HG02885 (cell line): ENCODE data around the gene CD7.

Source experiments
- ATAC-seq: cut with Tn5 transposase; IDR thresholded peaks from one replicate; pipeline ENCODE4 v1.9.1; 2021; ENCODE audit warnings: mild to moderate bottlenecking; ENCODE audit not compliant: unreplicated experiment, poor library complexity

The CD7 gene

DNA sequence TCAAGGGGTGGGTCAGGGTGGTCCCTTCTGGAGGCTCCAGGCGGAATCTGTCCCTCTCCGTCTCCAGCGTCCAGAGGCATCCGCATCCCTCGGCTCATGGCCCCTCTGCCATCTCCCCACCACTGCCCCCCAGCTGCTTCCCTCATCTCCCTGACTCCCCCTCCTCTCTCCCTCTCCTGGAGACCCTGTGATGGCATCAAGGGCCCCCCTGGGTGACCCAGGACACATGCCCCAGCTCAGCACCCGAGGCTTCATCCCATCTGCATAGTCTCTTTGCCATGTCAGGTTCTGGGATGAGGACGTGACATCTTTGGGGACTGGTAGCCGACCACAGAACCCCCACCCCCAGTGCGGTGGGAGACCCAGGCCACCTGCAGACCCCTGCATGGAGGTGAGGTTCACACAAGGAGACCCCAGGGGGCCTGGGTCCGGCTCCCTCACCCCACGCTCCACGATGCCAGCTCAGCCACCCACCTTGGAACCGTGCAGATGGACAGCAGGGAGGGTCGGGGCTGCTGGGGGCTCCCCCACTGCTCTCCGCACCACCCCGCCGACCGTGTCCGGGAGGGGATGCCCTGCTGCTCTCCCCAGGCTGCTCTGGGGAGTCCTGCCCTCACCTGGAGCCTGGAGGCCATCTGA lies 12.4 kb upstream of the CD7 start:
- ATAC-seq = no peak

DNA sequence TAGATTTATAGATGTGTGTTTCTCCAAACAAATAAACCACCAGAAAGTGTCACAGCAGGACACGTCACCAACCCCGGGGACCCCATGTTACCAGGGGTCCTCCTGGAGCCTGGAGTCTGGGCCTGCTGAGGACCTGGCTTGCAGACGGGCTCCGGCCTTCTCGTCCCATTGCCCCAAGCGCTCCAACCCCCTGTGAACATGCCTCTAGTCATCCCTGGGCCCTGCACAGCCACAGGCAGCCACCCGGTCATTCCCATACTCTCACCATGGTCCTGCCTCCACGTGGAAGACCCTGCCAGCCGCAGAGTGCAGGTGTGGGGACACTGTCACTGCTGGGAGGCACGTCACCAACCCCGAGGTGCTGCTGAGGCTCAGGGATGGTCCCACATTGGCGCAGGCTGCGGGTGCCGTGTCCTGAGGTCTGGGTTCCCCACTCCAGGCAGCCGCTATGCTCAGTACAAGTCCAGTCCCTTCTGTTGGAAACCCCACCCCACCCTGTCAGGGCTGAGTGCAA lies 11.6 kb upstream of the CD7 start:
- no peak for ATAC-seq

DNA sequence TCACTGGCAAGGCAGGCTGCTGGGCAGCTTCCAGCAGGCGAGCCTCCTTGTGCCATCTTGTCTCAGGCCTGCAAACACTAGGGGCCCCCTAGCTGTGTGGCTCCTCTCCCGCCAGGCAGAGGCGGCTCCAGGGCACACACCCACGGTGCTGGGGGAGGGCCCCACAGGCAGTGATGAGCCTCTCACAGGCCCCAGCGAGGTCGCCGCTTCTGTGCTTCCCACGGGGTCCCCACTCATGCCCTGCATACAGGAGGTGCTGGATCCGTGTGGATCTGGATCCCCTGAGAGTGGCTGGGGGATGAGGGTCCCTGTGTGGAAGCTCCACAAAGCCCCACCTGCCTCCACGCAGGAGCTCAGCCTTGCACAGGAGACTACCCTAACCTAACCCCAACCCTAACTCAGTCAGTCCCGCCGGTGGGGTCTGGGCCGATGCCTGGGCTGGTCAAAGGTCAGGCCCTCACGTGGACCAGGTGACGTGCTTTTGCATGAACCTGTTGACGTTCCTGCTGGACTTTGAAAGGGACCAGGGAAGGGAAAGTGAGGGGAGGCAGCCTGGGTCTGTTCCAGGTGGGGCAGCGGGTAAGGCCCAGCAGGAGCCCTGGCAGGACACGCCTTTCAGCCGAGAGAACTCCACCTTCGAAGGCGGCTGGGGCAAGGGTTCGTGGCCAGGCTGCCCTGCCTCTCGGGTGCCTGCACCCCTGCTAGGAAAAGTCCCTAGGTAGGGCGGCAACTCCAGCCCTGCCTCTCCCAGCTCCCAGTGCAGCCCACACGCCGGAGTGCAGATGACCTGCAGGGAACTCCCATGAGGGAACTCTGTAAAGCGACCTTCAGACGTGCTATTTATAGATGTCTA lies 11.0 kb upstream of the CD7 start:
- ATAC-seq = no peak

DNA sequence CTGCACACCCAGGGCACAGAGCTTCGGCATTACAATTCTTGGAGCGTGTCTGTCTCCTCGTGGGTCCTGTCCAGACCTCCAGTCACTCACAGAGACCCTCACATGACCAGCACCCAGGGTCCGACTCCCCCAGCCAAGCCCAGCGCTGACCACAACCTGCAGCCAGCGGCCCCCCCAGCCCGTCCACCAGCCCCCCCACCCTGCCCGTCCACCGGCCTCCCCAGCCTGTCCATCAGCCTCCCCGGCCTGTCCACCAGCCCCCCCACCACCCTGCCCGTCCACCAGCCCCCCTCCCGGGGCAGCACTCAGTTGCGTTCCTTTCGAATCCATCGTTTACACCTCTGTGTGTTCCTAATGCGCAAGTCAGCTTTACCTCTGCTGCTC lies 10.3 kb upstream of the CD7 start:
- no peak for ATAC-seq

DNA sequence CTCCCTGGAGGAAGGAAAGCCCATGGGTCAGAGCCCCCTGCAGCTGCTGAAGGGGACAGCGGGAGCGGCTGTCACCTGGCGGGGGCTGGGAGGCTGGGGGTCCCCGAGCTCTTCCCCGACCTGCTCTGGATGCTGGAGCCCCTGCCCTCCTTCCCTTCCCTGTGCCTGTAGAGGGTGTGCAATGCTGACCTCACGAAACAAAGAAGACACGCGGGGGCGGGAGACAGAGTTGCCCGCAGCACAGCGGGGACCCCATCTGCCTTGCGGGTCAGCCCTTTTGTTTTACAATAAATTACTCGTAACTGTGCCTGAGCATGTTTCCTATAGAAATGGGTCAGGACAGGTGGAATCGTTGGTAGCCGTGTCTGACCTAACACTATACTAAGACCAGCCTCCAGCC lies 9.9 kb upstream of the CD7 start:
- no peak for ATAC-seq

DNA sequence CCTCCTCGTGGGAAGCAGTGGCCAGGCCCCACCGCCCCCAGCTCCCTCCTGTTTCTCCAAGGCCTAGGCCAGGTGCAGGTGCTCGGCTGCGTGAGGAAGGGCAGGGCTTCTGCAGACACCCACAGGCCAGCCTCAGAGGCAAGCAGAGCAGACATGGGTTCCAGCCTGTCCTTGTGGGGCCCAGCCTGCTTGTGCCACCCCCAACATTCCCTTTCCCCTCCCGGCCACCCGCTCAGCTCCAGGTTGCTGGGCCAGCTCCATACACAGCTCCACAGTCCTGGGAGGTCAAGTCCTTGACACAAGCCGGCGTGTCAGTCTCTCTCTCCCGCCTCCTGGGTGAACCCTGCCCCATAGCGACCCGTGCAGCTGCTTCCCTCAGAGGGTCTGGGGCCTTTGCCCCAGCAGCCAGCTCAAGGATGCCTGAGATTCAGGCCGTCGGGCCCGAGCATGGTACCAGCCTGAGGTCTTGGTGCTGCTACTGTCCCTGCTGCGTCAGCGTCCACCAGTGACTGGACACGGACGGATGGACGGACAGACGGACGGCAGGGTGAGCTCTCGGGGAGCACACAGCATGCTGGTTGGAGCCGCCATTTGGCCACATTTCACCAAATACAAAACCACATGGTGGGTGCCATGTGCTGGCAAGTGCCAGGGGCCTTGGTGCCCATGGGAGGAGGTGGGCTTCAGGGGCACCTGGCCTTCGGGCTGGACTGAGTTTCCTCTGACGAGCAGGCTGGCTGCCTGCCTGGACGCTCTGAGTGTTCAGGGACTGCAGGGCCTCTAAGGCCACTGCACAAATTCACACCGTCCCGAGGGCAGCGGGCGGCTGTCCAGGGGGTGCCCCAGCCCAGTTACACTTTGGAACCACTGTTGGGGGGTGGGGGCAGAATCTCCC lies 8.1 kb upstream of the CD7 start:
- ATAC-seq = no peak

DNA sequence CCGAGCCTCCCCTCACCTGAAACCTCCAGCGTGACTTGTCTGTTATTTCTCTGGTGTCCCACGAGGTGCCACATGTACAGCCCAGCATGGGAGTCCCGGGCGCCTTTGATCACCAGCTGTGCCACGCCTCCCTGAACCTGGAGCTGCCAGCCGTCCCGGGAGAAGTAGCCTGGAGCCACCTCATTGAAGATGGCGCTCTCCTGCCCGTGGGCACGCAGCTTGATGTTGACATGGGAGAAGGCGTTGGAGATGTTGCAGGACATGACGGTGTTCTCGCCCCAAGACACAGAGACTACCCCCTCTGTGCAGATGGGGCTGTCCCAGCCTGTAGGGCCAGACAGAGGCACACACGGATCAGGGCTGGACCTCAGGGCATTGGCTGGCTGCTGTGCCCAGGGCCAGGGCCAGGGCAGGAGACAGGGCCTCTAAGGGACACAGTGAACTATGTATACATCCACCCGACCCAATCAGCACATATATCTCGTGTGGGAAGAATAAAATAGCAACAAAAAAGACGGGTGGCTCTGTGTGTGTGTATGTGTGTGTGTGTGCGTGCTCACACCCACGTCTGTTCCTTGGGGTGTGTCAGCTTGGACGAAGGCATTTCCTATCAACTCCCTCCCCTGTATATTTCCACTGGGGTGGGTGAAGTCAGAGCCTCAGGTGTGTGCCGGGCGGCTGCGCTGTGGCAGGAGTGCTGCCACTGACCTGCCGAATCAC lies 7.3 kb upstream of the CD7 start:
- no peak for ATAC-seq

DNA sequence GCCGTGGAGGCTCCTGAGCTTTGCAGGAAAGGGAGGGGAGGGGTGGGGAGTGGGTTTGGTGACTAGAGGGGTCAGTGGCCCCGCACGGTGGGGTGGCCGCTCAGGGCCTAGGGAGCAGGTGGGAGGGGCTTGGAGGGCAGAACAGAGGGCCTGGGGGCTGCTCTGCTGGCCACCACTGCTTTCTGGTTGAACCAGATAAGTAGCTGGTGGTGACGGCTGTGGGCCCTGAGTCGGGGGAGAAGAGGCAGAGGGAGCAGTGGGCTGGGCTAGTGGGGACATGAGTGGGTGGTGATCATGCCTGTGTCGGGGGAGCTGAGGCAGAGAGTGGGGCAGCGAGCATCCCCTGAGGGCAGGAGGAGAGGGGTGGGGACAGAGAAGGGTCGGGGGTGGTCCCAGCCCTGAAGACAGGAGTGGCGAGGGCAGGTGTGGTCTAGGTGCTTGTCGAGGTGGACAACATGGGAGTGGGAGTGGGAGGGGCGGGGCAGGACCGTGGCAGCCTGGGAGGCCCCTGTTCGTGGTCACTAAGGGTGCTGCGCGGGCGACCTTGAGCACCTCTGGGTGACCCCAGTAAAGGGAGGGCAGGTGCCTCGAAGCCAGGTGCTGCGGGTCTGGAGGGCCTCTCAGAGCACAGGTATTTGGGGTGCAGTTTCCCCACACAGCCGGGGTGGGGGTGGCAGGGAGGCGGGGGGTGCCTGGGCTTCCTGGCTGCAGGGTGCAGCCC lies 6.3 kb upstream of the CD7 start:
- ATAC-seq = no peak

DNA sequence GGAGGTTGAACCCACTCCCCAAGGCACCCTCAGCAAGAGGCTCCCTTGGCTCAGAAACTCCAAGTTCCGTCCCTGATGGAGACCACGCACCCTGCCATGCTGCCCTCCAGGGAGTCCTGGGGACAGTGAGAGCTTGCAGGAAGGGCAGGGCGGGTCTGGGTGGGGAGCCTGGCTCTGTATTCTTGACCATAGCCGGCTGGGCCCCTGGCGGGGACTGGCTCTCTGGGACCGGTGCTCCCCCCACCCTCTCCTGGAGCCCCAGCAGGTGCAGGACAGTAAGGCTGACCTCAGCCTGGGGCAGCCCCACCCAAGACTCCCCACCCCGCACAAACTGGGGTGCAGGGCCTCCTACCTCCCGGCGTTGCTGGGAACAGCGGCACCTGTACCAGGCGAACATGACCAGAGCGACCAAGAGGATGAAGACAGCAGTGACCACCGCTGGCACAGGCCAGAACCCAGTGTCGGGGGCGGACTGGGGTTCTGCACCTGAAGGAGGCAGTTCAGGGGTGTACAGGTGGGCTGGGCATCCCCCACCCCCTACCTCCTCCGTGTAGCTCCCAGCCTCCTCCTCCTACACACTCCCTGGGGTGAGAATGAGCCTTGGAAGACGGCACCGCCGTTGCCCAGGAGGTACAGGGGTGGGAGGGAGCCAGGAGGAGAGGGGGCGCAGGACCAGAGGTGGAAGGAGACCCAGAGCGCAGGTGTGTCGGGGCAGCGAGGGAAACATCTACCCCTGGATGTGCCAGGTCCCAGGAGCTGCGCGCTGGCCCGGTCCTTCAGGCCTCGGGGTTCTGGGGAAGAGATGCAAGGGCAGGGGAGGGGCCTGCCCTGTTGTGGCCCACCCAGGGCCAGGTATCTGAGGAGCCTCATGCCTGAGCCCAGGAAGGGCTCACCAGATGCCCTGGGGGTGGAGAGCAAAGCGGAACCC lies 5.4 kb upstream of the CD7 start:
- ATAC-seq = no peak

DNA sequence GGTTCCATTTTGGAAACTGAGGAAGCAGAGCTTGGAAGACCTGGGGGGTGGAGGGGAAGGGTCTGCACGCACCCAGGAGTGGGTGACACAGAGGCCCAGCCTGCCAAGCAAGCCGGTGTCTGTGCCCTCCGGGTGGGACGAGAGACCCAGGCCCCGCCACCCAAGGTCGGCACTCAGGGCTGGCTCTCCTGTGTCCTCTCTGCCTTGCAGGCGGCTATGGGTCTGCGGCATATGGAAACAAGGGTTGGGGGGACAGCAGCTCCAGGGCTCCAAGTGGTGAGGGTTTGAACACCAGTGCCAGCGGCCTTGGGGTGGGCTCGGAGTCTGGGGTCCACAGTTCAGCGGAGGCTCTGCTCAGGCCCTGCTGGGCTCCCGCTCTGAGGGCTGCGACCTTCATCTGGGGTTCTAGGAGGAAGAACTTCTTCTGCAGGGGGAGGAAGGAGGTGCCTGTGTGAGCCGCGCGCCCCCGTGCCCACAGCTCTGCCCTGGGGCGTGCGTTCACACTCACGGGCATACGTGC lies 4.6 kb upstream of the CD7 start:
- ATAC-seq = no peak

DNA sequence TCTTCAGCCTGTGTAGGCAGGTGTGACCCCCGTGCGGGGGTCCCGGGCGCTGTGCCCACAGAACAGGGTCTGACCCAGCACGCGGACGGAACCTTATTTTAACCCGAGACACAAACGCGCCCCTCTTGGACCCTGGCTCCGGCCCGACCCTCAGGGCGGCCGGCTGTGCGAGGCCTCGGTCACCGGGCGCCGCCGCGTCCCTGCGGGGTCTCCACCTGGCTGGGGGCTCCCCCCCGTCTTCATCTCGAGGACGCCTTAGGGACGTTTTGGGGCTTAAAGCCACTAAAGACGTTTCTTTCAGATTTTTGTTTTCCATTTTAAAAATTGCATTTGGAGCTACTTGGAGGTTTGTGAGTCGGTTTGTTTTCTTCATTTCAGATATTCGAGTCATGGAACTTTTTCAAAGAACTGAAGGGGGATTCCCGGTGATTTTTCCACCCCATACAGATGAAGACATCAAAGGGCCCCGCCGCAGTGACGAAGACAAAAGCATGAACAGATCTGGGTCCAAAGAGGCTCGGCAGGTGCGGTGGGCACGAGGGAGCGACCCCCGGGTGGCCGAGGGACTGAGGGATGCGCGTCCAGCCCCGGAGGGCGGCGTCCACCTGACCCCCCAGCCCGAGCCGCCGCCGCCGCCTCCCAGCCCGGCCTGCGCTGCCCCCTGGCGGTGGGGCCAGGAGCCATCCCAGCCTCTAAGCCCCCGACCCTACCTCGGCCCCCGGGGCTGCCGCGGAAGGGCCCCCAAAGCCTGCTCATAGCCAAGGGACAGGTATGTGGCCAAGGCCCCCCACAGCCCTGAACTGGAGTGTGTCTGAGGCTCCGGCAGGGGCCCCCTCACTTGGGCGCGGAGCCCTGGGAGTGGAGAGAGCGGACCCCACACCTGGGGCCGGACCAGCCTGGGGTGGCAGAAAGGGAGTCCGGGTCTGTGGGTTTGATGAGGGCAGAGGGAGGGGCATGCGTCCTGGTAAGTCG lies 3.8 kb upstream of the CD7 start:
- ATAC-seq = no peak

DNA sequence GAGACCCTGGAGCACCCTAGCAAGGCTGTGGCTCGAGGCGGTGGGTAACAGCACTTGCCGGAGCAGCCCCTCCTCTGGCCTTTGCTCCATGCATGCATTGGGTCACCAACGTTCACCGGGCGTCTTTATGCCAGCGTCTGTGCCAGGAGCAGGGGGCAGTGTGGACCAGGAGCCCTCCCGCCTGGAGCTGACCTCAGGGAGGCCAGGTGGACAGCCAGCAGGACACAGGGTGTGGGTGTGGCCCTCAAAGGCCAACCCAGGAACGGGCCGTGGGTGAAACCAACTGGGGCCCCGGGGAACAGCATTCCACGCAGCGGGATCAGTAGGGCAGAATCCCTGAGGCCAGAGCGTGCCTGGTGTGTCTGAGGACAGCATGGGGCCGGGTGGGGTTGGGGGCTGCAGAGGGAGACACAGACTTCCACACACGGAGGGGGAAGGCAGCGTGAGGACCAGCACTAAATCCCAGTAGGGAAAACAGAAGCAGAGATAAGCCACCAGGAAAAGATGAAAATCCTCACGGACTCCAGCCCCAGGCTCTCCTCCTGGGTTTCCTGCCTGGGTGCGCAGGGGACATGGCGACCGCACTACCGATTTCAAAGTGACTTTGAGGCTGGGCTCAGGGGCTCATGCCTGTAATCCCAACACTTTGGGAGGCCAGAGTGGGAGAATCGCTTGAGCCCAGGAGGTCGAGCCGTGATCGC lies 2.9 kb upstream of the CD7 start:
- ATAC-seq = no peak

DNA sequence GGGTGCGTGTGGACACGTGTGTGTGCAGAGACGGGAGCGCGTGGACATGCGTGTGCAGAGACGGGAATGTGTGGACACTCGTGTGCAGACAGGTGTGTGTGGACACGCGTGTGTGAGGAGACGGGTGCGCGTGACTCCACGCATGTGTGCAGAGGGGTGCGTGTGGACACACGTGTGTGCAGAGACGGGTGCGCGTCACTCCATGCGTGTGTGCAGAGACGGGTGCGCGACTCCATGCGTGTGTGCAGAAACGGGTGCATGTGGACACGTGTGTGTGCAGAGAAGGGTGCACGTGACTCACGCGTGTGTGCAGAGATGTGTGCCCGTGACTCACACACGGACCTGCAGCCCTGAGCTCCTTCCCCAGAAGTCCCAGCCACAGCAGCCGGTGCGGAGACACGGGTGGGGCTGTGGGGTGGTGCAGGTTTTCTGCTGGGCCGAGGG lies 2.2 kb upstream of the CD7 start:
- ATAC-seq = no peak

DNA sequence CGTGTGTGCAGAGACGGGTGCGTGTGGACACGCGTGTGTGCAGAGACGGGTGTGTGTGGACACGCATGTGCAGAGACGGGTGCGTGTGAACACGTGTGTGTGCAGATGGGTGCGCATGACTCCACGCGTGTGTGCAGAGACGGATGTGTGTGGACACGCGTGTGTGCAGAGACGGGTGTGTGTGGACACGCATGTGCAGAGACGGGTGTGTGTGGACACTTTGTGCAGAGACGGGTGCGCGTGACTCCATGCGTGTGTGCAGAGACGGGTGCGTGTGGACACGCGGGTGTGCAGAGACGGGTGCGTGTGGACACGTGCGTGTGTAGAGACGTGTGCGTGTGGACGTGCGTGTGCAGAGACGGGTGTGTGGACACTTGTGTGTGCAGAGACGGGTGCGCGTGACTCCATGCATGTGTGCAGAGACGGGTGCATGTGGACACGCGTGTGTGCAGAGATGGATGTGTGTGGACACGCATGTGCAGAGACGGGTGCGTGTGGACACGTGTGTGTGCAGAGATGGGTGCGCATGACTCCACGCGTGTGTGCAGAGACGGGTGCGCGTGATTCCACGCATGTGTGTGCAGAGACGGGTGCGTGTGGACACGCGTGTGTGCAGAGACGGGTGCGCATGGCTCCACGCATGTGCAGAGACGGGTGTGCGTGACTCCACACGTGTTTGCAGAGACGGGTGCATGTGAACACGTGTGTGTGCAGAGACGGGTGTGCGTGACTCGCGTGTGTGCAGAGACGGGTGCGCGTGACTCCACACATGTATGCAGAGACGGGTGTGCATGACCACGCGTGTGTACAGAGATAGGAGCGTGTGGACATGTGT lies 1.6 kb upstream of the CD7 start:
- no peak for ATAC-seq

DNA sequence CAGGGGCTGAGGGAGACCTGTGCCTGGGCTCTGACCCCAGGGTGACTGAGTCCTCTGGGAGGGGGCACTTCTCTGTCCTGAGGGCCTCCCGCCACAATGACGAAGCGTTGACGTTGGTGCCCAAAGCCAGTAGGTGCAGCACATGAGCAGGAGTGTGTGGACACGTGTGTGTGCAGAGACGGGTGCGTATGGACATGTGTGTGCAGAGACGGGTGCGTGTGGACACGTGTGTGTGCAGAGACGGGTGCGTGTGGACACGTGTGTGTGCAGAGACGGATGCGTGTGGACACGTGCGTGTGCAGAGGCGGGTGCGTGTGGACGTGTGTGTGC lies 726 bp upstream of the CD7 start:
- ATAC-seq = no peak
